Hematopoietic multipotent progenitor cell (in vitro differentiated cells): ENCODE data around the gene TMPRSS11D. TPM values are rescaled to one million over a fixed set of nuclear protein-coding genes. Genes with fewer than 3 reads are reported as not detected.

Source experiments
- DNase-seq, 3 donors: peaks; one replicate each; pipeline ENCODE4 v3.0.0-alpha.2; 2011 to 2015; ENCODE audit warnings: low read depth in 2 of 3, low spot score in 2 of 3
- total RNA-seq: library from RNA; depleted of rRNA; stranded (reverse); fragments of >200 nt; gene quantifications from one replicate; pipeline ENCODE4 v1.2.3, GENCODE V29; 2012

Gene TMPRSS11D
- total RNA-seq = not detected

GRCh38 chr4:67883902-67884301, at the start of gene TMPRSS11D:
TSS of gene TMPRSS11D (minus strand) at chr4:67884002. CDS start at chr4:67883933, 69 bp downstream.
- no peak for DNase-seq

DNA sequence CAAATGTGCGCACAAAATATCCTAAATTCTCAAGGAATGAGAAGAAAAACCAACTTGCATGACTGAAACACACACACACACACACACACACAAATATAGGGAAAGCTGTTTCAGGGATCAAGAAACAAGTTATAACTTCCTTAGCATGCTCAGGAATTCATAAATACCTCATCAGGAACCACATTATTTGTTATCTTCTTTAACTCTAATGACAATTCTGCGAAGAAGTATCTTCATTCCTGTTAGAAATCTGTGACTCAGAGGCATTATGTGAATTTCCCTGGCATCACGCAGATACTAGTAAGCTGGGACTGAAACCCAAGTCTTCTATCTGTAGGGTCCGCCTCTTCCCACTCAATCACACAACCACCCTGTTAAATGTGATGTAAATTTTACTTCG, 49.2 kb upstream of the TMPRSS11D start:
- no peak for DNase-seq

- no peak for DNase-seq
Observed at GRCh38 chr4:67931256-67931655, 47.5 kb upstream of the TMPRSS11D start.

DNA sequence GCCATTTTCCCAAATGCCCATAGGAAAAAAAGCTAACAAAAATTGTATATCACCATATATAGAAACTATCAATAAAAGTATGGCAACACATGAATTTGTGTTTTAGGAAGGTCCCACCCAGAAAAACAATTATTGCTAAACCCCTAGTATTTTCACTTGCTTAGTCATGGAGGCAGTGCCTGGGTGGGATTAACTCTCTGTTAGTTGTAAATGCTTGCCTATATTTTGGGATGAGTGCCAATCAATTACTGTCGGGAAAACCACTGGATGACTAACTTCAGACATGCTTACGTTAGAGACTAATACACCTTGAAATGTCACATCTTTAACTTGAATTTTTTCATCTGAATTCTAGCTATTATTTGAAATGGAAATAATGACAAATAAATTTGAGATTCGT, 45.6 kb upstream of the TMPRSS11D start:
- no peak for DNase-seq

DNA sequence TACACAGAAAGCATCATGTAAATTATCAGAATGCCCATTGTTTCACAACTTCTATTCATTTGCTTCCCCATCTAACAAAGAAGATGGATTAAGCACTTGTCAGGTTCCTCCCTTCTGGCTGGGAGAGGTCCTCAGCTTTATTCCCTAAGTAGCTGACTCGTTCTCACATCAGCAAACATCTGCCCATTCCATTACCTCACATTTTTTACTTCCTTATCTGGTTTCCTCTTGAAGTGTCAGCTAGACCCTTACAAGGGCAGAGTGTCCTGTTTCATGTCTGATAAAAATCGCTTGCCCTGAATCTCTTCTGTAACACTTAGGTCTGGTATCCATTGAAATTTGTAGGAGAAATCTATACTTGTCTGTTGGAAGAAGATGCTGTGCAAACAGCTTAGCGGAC, 44.7 kb upstream of the TMPRSS11D start:
- peak in 2 of 3 donors; percentile 29 to 56 for DNase-seq

- no peak for DNase-seq
Observed at GRCh38 chr4:67927251-67927650, 43.4 kb upstream of the TMPRSS11D start.

DNA sequence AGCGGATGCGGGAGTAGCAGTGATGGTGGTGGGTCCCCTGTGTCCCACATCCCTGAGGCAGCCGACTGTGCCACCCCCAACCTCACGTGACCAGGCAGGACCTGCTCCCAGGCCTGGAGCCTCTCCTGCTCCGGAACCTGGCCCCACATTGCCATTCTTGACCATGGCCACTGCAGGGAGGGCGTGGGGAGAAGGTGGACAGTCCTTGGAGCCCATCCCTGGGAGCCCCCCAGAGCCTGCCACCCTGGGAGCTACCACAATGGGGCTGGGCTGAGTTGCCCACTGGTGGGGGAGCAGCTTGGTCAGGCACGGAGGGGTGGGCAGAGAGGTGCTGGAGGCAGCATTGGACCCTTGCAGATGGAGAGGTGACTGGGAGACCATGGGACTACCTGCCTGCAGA, 42.7 kb upstream of the TMPRSS11D start:
- DNase-seq = no peak

DNA sequence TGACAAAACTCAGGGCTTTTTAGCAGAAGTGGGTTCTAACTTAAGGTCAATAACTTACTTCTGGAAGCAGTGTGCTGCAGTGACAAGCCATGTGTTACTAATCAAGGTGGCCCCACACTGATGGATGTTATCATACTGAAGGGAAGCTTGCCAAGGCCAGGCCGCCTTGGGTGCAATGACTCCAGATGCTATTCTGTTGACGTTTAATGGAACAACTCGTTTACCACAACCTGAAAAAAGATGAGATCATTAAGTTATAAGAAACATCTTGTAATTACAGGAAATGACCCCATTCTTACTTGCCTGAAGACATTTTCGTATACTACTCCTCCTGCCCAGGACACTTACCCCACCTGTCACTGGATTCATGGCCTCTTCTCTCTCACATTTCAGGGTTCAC, 38.9 kb upstream of the TMPRSS11D start:
- no peak for DNase-seq

DNA sequence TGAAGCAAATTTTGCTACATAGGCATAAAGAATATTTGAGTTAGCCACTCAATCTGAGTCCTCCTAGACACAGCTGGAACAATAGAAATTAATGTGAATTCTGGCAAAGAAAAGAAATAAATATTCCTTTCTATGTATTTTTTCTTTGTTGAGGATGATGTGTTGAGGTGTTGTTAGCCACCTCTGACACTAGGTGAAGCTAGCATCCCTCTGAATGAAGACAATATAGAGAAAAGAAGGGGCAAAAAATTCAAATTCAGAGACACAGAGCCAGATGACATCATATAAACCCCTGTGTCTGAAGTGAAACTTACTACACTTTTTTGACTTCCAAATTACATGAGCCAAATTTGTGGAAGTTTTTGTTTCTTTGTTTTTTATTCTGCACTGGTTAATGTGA, 34.6 kb upstream of the TMPRSS11D start:
- peak in 2 of 3 donors; percentile 34 to 67 for DNase-seq

DNA sequence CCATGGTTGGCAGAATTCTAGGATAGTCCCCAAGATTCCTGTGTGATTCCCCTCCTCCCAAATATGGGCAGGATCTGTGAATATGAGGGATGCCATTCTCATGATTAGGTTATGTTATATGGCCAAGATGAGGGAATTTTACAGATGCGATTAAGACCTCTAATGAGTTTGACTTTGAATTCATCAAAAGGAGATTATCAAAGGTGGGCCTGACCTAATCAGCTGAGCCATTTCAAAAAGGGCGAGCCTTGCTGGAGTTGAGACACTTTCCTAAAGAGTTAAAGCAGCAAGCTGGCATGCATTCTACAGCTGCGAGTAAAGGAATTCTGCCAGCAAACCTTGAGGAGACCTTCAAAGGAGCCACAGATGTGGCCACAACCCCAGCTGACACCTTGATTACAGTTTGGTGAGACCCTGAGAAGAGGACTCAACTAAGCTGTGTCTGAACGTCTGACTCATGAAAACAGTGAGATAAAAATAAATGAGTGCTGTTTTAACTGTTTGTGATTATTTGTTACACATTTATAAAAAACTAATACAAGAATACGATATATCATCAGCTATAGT, 31.7 kb upstream of the TMPRSS11D start:
- no peak for DNase-seq

DNA sequence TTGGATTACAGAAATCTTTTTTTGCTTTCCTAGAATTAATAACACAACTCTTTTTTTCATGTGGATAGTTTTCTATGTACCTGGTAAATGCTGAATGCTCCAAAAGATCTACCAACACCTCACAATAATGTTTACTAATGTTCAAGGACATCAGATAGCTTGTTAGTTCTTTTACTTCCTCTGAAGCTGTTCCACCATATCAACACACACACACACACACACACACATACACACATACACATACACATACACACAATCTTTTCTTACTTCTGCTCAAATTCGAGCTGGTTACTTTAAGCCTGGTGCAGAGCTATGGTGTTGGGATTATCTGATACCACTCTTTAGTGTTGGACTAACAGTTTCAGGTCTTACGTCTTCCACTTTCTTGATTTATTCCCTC, 28.3 kb upstream of the TMPRSS11D start:
- DNase-seq = no peak

- no peak for DNase-seq
Observed at GRCh38 chr4:67911638-67912037, 27.8 kb upstream of the TMPRSS11D start.

DNA sequence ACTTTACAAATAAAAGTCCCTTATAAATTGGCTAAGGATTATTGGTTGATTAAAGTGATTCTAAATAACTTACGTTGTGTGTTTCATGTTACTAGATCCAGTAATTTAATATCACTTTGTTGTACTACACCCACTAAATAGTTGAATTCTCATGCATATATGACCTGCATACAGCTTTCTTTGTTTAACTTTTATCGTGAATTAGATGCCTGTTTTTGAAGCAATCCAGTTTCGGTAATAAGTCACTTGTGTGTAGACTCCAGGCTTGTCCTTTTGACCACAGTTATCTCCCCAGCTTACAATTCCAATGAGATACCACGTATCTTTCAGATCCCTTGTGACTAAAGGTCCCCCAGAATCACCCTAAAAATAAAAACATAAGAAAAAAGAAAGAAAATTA, 27.3 kb upstream of the TMPRSS11D start:
- no peak for DNase-seq

DNA sequence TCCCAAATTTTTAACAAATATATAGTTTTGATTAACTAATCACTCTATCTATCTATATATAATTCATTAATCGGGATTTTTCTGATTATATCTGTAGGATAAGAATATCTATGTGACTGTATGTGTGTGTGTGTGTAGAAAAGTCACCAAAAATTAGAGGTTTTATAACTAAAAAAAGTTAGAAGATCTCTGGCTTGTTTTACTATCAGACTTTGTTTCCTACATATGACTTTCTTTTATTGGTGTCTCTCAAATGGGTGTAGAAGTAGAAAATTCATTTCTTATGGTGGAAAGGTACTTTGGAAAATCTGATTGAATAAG, 26.7 kb upstream of the TMPRSS11D start:
- DNase-seq = no peak

- DNase-seq = peak in 1 of 3 donors; percentile 50
Observed at GRCh38 chr4:67909905-67910584, 26.2 kb upstream of the TMPRSS11D start.

DNA sequence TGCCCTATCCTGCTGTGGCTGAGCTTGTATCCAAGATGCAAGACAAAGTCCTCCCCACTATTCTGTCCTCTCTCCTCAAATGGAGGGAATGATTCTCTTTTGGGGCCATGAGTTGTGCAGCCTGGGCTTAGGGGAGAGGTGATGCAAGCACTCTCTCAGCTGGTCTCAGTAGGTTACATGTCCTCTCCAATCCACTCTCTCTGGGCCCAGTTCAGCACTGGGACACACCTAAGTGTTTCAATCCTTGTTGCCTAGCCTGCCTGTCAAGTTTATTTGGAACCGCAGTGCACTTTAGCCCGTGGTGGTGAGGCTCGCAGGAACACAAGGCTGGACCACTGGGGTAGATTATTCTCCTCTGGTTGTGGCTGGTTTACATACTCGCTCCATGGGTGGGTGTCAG, 23.8 kb upstream of the TMPRSS11D start:
- DNase-seq = no peak

- no peak for DNase-seq
Observed at GRCh38 chr4:67899096-67899495, 15.3 kb upstream of the TMPRSS11D start.

DNA sequence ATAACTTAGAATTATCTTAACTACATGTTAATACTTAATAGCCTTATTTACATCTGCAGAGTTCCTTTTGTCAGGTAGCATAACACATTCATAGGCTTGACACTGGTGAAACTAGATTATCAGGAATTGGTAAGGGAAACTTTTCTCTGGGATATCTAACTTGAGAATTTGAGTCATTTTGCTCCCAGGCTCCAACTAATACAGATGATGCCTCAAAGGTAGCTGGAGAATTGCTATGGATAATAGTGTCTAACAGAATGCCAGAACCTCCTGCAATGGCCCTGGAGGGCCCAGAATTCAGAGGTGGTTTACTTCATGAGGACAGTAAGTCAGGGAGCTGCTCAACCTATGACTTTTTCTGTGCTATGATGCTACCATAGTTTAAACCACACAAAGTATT, 13.9 kb upstream of the TMPRSS11D start:
- DNase-seq = no peak

DNA sequence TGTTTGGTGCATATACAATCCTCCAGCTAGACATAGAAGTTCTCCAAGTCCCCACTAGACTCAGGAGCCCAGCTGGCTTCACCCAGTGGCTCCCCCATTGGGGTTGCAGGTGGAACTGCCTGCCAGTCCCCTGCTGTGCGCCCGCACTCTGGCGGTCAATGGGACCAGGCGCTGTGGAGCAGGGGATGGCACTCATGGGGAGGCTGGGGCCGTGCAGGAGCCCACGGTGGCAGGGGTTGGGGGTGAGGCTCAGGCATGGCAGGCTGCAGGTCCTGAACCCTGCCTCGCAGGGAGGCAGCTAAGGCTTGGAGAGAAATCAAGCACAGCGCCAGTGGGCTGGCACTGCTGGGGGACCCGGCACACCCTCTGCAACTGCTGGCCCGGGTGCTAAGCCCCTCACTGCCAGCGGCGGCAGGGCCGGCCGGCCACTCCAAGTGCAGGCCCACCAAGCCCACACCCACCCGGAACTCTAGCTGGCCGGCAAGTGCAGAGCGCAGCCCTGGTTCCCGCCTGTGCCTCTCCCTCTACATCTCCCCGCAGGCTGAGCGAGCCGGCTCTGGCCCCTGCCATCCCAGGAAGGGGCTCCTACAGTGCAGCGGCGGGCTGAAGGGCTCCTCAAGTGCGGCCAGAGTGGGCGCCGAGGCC, 12.7 kb upstream of the TMPRSS11D start:
- DNase-seq = no peak

GRCh38 chr4:67894659-67895058, 10.9 kb upstream of the TMPRSS11D start:
- DNase-seq = peak in 1 of 3 donors; percentile 31

DNA sequence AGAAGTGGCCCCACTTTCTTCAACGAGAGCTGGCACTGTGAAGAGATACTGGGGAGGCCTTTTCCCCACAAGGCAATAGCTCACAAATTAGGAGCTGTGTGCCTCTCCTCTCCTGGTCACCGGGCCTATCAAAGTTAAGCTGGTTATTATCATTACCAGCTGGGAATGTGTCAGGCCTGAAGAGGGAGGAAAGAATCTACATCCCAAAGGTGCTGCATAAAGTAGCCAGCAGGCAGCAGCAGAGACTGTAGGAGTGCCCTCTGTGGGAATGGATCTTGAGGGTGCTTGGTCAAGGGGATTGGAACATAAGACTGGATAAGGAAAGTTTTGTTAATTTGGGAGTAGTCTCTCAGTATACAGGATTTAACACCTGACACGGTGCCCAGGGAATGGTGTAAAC, 9.1 kb upstream of the TMPRSS11D start:
- no peak for DNase-seq

DNA sequence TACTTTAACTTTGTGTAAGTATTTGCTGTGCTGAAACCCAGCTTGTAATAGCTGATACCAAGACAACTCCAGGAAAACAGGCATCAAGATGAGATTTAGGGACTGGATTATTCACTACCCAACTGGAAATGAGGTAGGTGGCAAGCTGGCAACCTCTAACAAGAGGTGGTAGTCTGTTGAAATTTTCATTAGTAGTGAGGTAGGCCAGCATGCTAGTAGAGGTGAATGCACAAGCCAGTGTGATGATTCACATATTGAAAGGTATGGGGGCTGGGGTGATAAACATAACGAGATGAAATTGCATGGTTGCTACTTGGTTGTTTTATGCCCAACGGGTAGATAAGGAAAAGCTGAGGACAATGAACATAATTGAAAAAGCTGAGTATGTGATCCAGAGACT, 8.5 kb upstream of the TMPRSS11D start:
- no peak for DNase-seq
